Suprapubic skin (tissue), 4 donors: ENCODE results near the gene ELOF1.

ENCODE experiments used
- CTCF ChIP-seq, 2 donors: fragments of 200-600 bp in 1 of 2; fragments of 450-650 bp in 1 of 2; sonication (generic) in 1 of 2; IDR thresholded peaks; one replicate each; pipeline ENCODE4 v1.5.1; 2016 to 2019; ENCODE audit warnings: antibody characterized with exemption in 2 of 2, mild to moderate bottlenecking in 1 of 2, moderate library complexity in 1 of 2
- POLR2A ChIP-seq, 2 donors: fragments of 450-650 bp; IDR thresholded peaks; one replicate each; pipeline ENCODE4 v1.6.1; 2017; ENCODE audit warnings: antibody characterized with exemption in 2 of 2, mild to moderate bottlenecking in 2 of 2, moderate library complexity in 2 of 2
- POLR2AphosphoS5 ChIP-seq, 3 donors: sonication (generic); formaldehyde crosslinking; IDR thresholded peaks; one replicate each; pipeline ENCODE4 v1.6.1; 2017; ENCODE audit warnings: antibody characterized with exemption in 3 of 3

- TF ChIP-seq CTCF (IDR thresholded peaks at IDR 0.05) (no peak), POLR2AphosphoS5 (IDR thresholded peaks at IDR 0.05) (no peak), POLR2A (IDR thresholded peaks at IDR 0.05) (no peak)
Observed at GRCh38 chr19:11534948-11535347, 24.1 kb downstream of the ELOF1 start.
